GM10266 (cell line): Measurements from ENCODE around the gene NUCB1.

ENCODE experiments used
- DNase-seq: peaks from one replicate; pipeline ENCODE4 v3.0.0; 2012; ENCODE audit errors: extremely low spot score
- CTCF ChIP-seq: IDR thresholded peaks from 2 replicates; pipeline ENCODE4 v1.5.1; 2012; ENCODE audit warnings: mild to moderate bottlenecking, low read depth; ENCODE audit not compliant: control insufficient read depth, insufficient read depth; ENCODE audit errors: missing control alignments

NUCB1 gene

GRCh38 chr19:48966541-48967345, 66.6 kb downstream of the NUCB1 start:
- no peak for TF ChIP-seq CTCF
- DNase-seq: no peak

- TF ChIP-seq CTCF: no peak
- DNase-seq: no peak
These were observed 67.5 kb downstream of the NUCB1 start for GRCh38 chr19:48967346-48968178.

GRCh38 chr19:48968179-48968661, 68.1 kb downstream of the NUCB1 start:
- no peak for TF ChIP-seq CTCF
- no peak for DNase-seq

- no peak for TF ChIP-seq CTCF
- no peak for DNase-seq
These were observed 68.7 kb downstream of the NUCB1 start for GRCh38 chr19:48968813-48969218.

- no peak for DNase-seq
- no peak for TF ChIP-seq CTCF
These were observed 69.4 kb downstream of the NUCB1 start for GRCh38 chr19:48969276-48970138.

- no peak for DNase-seq
- no peak for TF ChIP-seq CTCF
These were observed 70.1 kb downstream of the NUCB1 start for GRCh38 chr19:48970139-48970766.
